Stimulated activated naive CD4-positive, alpha-beta T cell (primary cell): ENCODE measurements around the gene PRMT3.
"Not testable (repeated sequence)": the region's sequence is repeated elsewhere in the genome, so short reads cannot be mapped to it uniquely, and the experiment has no call there.

ENCODE experiments used
- DNase-seq, 6 experiments: peaks; one replicate each; lab custom pipeline; 2025; lab: John Stamatoyannopoulos, UW

PRMT3 gene

GRCh38 chr11:20387261-20388095 is at the start of gene PRMT3:
TSS of gene PRMT3 (plus strand) at chr11:20387716. CDS start at chr11:20387747, 31 bp downstream.
- peak; percentile 95 to 98 (median 96) for DNase-seq

- peak in 2 of 6 experiments; percentile 4 to 8 for DNase-seq
Measured at GRCh38 chr11:20342347-20343141, 45.0 kb upstream of the PRMT3 start.

- DNase-seq, result no peak
Measured at GRCh38 chr11:20351136-20351535, 36.4 kb upstream of the PRMT3 start.

GRCh38 chr11:20351751-20352262 is 35.7 kb upstream of the PRMT3 start:
- peak in 1 of 6 experiments; percentile 16 for DNase-seq

GRCh38 chr11:20353829-20354434 is 33.6 kb upstream of the PRMT3 start:
- DNase-seq, result peak in 2 of 6 experiments; percentile 4 to 7

- peak in 2 of 6 experiments; percentile 13 to 33 for DNase-seq
Measured at GRCh38 chr11:20355221-20356219, 32.0 kb upstream of the PRMT3 start.

- DNase-seq, result no peak
Measured at GRCh38 chr11:20357150-20357549, 30.4 kb upstream of the PRMT3 start.

GRCh38 chr11:20360650-20361049 is 26.9 kb upstream of the PRMT3 start:
- DNase-seq, result peak; percentile 4 to 58 (median 36)

GRCh38 chr11:20362481-20362880 is 25.0 kb upstream of the PRMT3 start:
- peak in 2 of 6 experiments; percentile 5 to 39 for DNase-seq

- no peak for DNase-seq
Measured at GRCh38 chr11:20363149-20363499, 24.4 kb upstream of the PRMT3 start.

GRCh38 chr11:20363500-20364340 is 23.8 kb upstream of the PRMT3 start, which contains the start of gene HTATIP2:
TSS of gene HTATIP2 (plus strand) at chr11:20363714. CDS start at chr11:20364238, 524 bp downstream.
- DNase-seq, result peak; percentile 25 to 76 (median 70)

- peak in 1 of 6 experiments; percentile 43 for DNase-seq
Measured at GRCh38 chr11:20364341-20364792, 23.1 kb upstream of the PRMT3 start.

GRCh38 chr11:20365465-20365864 is 22.1 kb upstream of the PRMT3 start:
- not testable (repeated sequence) for DNase-seq

GRCh38 chr11:20367313-20367948 is 20.1 kb upstream of the PRMT3 start:
- no peak for DNase-seq

GRCh38 chr11:20368438-20368837 is 19.1 kb upstream of the PRMT3 start:
- DNase-seq, result no peak

GRCh38 chr11:20369826-20370225 is 17.7 kb upstream of the PRMT3 start:
- DNase-seq, result no peak

- no peak for DNase-seq
Measured at GRCh38 chr11:20372081-20372626, 15.4 kb upstream of the PRMT3 start.

GRCh38 chr11:20373147-20373546 is 14.4 kb upstream of the PRMT3 start:
- no peak for DNase-seq
